Measurements from ENCODE around the gene SDK2. TPM values are rescaled to one million over a fixed set of nuclear protein-coding genes. Genes with fewer than 3 reads are reported as not detected.
"Not testable (repeated sequence)": the region's sequence is repeated elsewhere in the genome, so short reads cannot be mapped to it uniquely, and the experiment has no call there.

SDK2 gene
- total RNA-seq, 2 donors from 2014 or later, result 16.5 to 26.3 TPM

DNA sequence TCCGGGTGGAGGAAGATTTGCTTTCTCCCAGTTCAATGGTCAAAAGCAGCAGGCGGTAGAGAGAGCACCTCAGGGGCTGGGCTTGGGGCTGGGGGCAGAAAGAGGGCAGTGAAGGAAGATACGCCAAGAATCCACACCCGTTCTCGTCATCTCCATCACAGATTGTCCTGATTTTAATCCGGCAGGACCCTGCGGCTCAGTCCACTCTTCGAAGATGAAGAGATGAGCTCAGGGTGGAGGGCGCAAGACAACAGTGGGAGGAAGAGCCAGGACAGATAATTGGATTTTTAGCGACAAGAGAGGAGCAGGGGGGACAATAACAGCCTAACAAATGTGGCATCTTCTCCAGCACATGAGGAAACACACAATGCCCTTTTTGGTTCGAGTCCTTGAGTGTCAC is 165.9 kb downstream of the SDK2 start:
- Histone ChIP-seq H3K36me3 (no peaks in the 10 kb centered on the region), H3K4me1 (replicated peaks) (no peaks in the 10 kb centered on the region), H3K27me3 (replicated peaks; ENCODE audit: insufficient read depth) (no peaks in the 10 kb centered on the region), H3K27ac (no peak overlapping the region), H3K4me3 (no peak overlapping the region), H3K9me3 (no peaks in the 10 kb centered on the region)
- DNase-seq (ENCODE audit: low spot score), result no peak
- intact Hi-C loops (cut with DNase I), result no loop called here
- WGBS, result 85% methylated on average over 11 of the region's 11 CpGs
- TF ChIP-seq, protein P1, sequence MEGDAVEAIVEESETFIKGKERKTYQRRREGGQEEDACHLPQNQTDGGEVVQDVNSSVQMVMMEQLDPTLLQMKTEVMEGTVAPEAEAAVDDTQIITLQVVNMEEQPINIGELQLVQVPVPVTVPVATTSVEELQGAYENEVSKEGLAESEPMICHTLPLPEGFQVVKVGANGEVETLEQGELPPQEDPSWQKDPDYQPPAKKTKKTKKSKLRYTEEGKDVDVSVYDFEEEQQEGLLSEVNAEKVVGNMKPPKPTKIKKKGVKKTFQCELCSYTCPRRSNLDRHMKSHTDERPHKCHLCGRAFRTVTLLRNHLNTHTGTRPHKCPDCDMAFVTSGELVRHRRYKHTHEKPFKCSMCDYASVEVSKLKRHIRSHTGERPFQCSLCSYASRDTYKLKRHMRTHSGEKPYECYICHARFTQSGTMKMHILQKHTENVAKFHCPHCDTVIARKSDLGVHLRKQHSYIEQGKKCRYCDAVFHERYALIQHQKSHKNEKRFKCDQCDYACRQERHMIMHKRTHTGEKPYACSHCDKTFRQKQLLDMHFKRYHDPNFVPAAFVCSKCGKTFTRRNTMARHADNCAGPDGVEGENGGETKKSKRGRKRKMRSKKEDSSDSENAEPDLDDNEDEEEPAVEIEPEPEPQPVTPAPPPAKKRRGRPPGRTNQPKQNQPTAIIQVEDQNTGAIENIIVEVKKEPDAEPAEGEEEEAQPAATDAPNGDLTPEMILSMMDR (IDR thresholded peaks at IDR 0.05), result no peak
- TF ChIP-seq POLR2A (IDR thresholded peaks at IDR 0.05) (no peak), POLR2AphosphoS5 (IDR thresholded peaks at IDR 0.05) (no peak)

DNA sequence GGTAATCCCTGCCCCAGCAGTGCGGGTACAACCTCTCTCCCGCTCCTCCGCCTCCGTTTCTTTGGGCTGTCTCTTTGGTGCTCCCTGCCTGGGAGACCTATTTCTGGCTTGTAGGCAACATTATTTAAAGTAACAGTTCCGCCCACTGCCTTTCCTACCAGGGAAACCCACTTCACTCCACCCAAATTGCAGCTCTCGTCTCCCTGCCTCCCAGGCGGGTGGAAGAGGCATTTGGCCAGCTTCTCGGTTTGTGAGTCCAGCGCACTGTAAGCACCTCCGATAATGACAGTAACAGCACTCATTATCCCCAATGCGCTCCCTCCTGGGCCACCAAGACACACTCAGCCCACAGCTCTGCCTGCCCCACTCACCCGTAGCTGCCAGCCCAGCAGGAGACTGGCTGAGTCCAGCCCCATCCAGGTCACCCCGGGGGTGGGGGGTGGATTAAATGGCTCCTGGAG is 167.3 kb downstream of the SDK2 start:
- TF ChIP-seq, protein P1 (IDR thresholded peaks at IDR 0.05), result no peak
- TF ChIP-seq POLR2A (IDR thresholded peaks at IDR 0.05), result no peak
- TF ChIP-seq POLR2AphosphoS5 (IDR thresholded peaks at IDR 0.05), result no peak
- Histone ChIP-seq H3K36me3 (no peaks in the 10 kb centered on the region), H3K9me3 (no peaks in the 10 kb centered on the region), H3K27me3 (replicated peaks; ENCODE audit: insufficient read depth) (no peaks in the 10 kb centered on the region), H3K4me1 (replicated peaks) (no peaks in the 10 kb centered on the region), H3K27ac (no peak overlapping the region), H3K4me3 (no peak overlapping the region)
- intact Hi-C loops (cut with DNase I), result no loop called here
- 46% methylated on average over 13 of the region's 13 CpGs for WGBS
- no peak for DNase-seq (ENCODE audit: low spot score)

DNA sequence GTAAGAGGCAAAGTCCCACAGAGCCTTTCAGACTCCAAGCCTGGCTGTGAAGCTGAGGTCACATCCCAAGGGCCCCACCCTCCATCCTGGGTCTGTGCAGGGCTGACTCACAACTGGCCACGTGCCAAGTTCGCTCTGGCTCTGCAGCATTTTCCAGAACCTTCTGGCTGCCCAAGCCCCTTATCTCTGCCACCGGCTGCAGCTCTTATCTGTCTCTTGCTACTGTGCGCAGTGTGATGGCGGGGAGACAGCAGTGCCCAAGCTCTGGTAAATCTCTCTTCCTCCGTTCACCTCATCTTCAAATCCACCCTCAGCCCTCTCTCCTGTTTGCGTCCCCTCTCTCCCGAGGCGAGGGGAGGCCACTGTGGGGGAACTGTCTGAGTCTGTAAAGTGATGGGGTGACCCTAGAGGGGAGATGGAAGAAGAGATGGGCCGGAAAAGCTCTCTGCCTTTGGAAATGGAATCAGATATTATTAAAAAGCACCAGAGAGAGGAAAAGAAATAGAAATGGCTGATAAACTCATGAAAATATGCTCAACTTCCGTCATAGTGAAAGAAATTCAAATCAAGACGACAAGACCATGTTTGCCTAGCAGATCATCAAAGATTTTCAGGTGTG is 169.8 kb downstream of the SDK2 start:
- Histone ChIP-seq H3K4me3 (no peak overlapping the region), H3K27ac (no peak overlapping the region), H3K9me3 (no peaks in the 10 kb centered on the region), H3K36me3 (no peaks in the 10 kb centered on the region), H3K4me1 (replicated peaks) (no peaks in the 10 kb centered on the region), H3K27me3 (replicated peaks; ENCODE audit: insufficient read depth) (no peaks in the 10 kb centered on the region)
- TF ChIP-seq POLR2A (IDR thresholded peaks at IDR 0.05) (no peak), POLR2AphosphoS5 (IDR thresholded peaks at IDR 0.05) (no peak)
- TF ChIP-seq, protein P1 (IDR thresholded peaks at IDR 0.05), result no peak
- DNase-seq (ENCODE audit: low spot score), result peak; percentile 9
- WGBS, result 56% methylated on average over 12 of the region's 12 CpGs
- intact Hi-C loops (cut with DNase I), result no loop called here

DNA sequence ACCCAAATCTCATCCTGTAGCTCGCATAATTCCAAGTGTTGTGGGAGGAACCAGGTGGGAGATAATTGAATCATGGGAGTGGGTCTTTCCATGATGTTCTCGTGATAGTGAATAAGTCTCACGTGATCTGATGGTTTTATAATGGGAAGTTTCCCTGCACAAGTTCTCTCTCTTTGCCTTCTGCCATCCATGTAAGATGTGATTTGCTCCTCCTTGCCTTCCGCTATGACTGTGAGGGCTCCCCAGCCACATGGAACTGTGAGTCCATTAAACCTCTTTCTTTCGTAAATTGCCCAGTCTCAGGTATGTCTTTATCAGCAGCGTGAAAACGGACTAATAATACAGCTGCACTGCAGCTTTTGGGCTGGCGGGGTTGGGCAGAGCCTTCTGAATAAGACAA is 171.5 kb downstream of the SDK2 start:
- H3K27me3 ChIP-seq (replicated peaks; ENCODE audit: insufficient read depth); H3K9me3 ChIP-seq; H3K36me3 ChIP-seq; H3K4me1 ChIP-seq (replicated peaks); intact Hi-C loops (cut with DNase I); DNase-seq (ENCODE audit: low spot score); H3K27ac ChIP-seq; H3K4me3 ChIP-seq: not testable (repeated sequence)
- 87% methylated on average over 8 of the region's 8 CpGs for WGBS

DNA sequence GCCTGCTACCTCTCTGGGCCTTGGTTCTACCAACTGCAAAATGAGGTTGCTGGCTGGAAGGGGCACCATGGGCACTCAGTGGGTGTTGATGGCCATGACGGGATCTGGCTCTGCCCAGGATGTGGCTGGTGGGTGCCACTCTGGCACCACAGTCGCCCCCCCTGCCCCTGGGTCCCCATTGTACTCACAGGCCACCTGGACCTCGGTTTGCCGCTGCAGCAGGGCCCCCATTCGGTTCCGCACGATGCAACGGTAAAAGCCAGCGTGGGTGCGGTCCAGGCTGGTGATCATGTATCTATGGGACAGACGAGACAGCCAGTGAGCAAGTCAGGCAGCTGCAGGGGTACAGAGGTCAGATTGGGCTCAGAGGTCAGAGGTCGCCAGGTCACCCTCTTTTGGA is 172.3 kb downstream of the SDK2 start:
- Histone ChIP-seq H3K9me3 (no peaks in the 10 kb centered on the region), H3K27me3 (replicated peaks; ENCODE audit: insufficient read depth) (no peaks in the 10 kb centered on the region), H3K4me1 (replicated peaks) (no peaks in the 10 kb centered on the region), H3K27ac (no peak overlapping the region), H3K36me3 (no peaks in the 10 kb centered on the region), H3K4me3 (no peak overlapping the region)
- intact Hi-C loops (cut with DNase I), result no loop called here
- 93% methylated on average over 12 of the region's 12 CpGs for WGBS
- TF ChIP-seq POLR2AphosphoS5 (IDR thresholded peaks at IDR 0.05) (no peak), POLR2A (IDR thresholded peaks at IDR 0.05) (no peak)
- TF ChIP-seq, protein P1 (IDR thresholded peaks at IDR 0.05), result no peak
- DNase-seq (ENCODE audit: low spot score), result no peak

All from prostate gland (tissue), 2 donors.